IMR-90 (cell line): ENCODE data around the gene ZDHHC7. TPM values are rescaled to one million over a fixed set of nuclear protein-coding genes. Genes with fewer than 3 reads are reported as not detected.

Experiments used
- ATAC-seq: fragments of 200-7000 bp; cut with Tn5 transposase; 2 replicates; pipeline ENCODE4 v1.9.1; 2020; ENCODE audit warnings: low read depth, mild to moderate bottlenecking, moderate library complexity
- BruUV-seq: library from RNA; stranded (reverse); fragments of 400-500 nt; replicated peaks from 2 replicates; lab custom pipeline; 2021; lab: Mats Ljungman, UMichigan
- CTCF ChIA-PET: fragments of 300-600 bp; formaldehyde crosslinking; extraction: SDS; loops from one replicate; lab custom pipeline; 2021; ENCODE audit warnings: antibody characterized with exemption; lab: Yijun Ruan, JAX
- POLR2A ChIA-PET: fragments of 300-600 bp; sonication (Branson Sonifier 250); formaldehyde crosslinking; loops from one replicate; lab custom pipeline; 2022; ENCODE audit warnings: antibody characterized with exemption; ENCODE audit not compliant: unreplicated experiment; lab: Charles Lee
- DNase-seq: peaks from one replicate; pipeline ENCODE4 v3.0.0; 2013
- H2AFZ ChIP-seq: replicated peaks from 2 replicates; pipeline ENCODE3; 2013; ENCODE audit warnings: low read length, mild to moderate bottlenecking; ENCODE audit not compliant: poor library complexity
- H2AK5ac ChIP-seq: 2 replicates; pipeline ENCODE4 v1.6.1; 2013; ENCODE audit warnings: low read depth, low read length, inconsistent platforms
- H2AK9ac ChIP-seq: replicated peaks from 2 replicates; pipeline ENCODE3; 2013; ENCODE audit warnings: mild to moderate bottlenecking, low read depth, low read length, moderate library complexity; ENCODE audit not compliant: poor library complexity
- H2BK120ac ChIP-seq: 2 replicates; pipeline ENCODE4 v1.6.1; 2013; ENCODE audit warnings: low read depth, low read length, inconsistent platforms
- H2BK15ac ChIP-seq: 3 replicates; pipeline ENCODE4 v1.6.1; 2013; ENCODE audit warnings: low read depth, low read length, inconsistent platforms
- H2BK20ac ChIP-seq: 2 replicates; pipeline ENCODE4 v1.6.1; 2013; ENCODE audit warnings: low read depth, mild to moderate bottlenecking, inconsistent platforms, low read length, moderate library complexity
- H2BK5ac ChIP-seq: 2 replicates; pipeline ENCODE4 v1.6.1; 2013; ENCODE audit warnings: mild to moderate bottlenecking, low read depth, low read length, inconsistent platforms; ENCODE audit not compliant: poor library complexity, severe bottlenecking
- H3K14ac ChIP-seq: replicated peaks from 2 replicates; pipeline ENCODE4 v1.6.1; 2013; ENCODE audit warnings: low read depth, low read length, inconsistent platforms
- H3K18ac ChIP-seq: 2 replicates; pipeline ENCODE4 v1.6.1; 2013; ENCODE audit warnings: low read depth, low read length, control low read depth
- H3K23ac ChIP-seq: 2 replicates; pipeline ENCODE4 v1.6.1; 2013; ENCODE audit warnings: low read depth, low read length, inconsistent platforms
- H3K27ac ChIP-seq: 2 replicates; pipeline ENCODE4 v1.5.1; 2013; ENCODE audit warnings: mild to moderate bottlenecking, control low read depth, low read length; ENCODE audit not compliant: insufficient read depth
- H3K27me3 ChIP-seq: 2 replicates; pipeline ENCODE4 v1.6.1; 2013; ENCODE audit warnings: low read length; ENCODE audit not compliant: control insufficient read depth, insufficient read depth
- H3K36me3 ChIP-seq: 2 replicates; pipeline ENCODE4 v1.6.1; 2013; ENCODE audit warnings: low read length, mixed read lengths; ENCODE audit not compliant: control insufficient read depth, insufficient read depth
- H3K4ac ChIP-seq: 2 replicates; pipeline ENCODE4 v1.6.1; 2013; ENCODE audit warnings: low read depth, low read length, inconsistent platforms
- H3K4me1 ChIP-seq: 2 replicates; pipeline ENCODE4 v1.6.1; 2013; ENCODE audit warnings: low read length, mixed read lengths; ENCODE audit not compliant: control insufficient read depth, insufficient read depth
- H3K4me2 ChIP-seq: 2 replicates; pipeline ENCODE4 v1.6.1; 2013; ENCODE audit warnings: low read depth, mild to moderate bottlenecking, control low read depth, low read length, moderate library complexity
- H3K4me3 ChIP-seq: 2 replicates; pipeline ENCODE4 v1.5.1; 2013; ENCODE audit warnings: low read depth, mild to moderate bottlenecking, control low read depth, low read length, moderate library complexity; ENCODE audit not compliant: insufficient read depth
- H3K56ac ChIP-seq: 2 replicates; pipeline ENCODE4 v1.6.1; 2013; ENCODE audit warnings: low read length, inconsistent platforms; ENCODE audit not compliant: insufficient read depth; ENCODE audit errors: extremely low read depth
- H3K79me1 ChIP-seq, 2 experiments: 2 replicates each; pipeline ENCODE4 v1.6.1; 2013; ENCODE audit warnings: low read length in 2 of 2, inconsistent platforms in 1 of 2, low read depth in 1 of 2
- H3K9ac ChIP-seq: 2 replicates; pipeline ENCODE4 v1.6.1; 2013; ENCODE audit warnings: low read depth, low read length, control low read depth
- H3K9me1 ChIP-seq: 2 replicates; pipeline ENCODE4 v1.6.1; 2013; ENCODE audit warnings: low read length, inconsistent platforms; ENCODE audit not compliant: insufficient read depth
- H3K9me3 ChIP-seq: 2 replicates; pipeline ENCODE4 v1.6.1; 2013; ENCODE audit warnings: low read length; ENCODE audit not compliant: control insufficient read depth, insufficient read depth
- H4K20me1 ChIP-seq: 2 replicates; pipeline ENCODE4 v1.6.1; 2013; ENCODE audit warnings: low read length, inconsistent platforms; ENCODE audit not compliant: insufficient read depth
- H4K5ac ChIP-seq: 2 replicates; pipeline ENCODE4 v1.6.1; 2013; ENCODE audit warnings: mild to moderate bottlenecking, low read depth, low read length, control low read depth
- H4K8ac ChIP-seq, 2 experiments: 2 replicates each; pipeline ENCODE4 v1.6.1; 2013; ENCODE audit warnings: low read depth in 2 of 2, low read length in 2 of 2, control low read depth in 1 of 2, inconsistent platforms in 1 of 2
- H4K91ac ChIP-seq: 2 replicates; pipeline ENCODE4 v1.6.1; 2013; ENCODE audit warnings: low read depth, low read length, inconsistent platforms; ENCODE audit not compliant: insufficient read depth
- MAFK ChIP-seq: IDR thresholded peaks from 2 replicates; pipeline ENCODE4 v1.6.1; 2012; ENCODE audit warnings: low read depth, low read length, improper control_type of control experiment
- WGBS, 2 experiments: methylation state at CpG; one replicate each; pipeline versions ENCODE4 v1.1.5 to v1.1.7; 2013; ENCODE audit warnings: missing lambda C conversion rate in 2 of 2; ENCODE audit not compliant: insufficient read length in 1 of 2; ENCODE audit errors: extremely low coverage in 2 of 2; 5-methylcytosine and 5-hydroxymethylcytosine counted together
- dilution Hi-C: fragments of 300-500 bp; cut with HindIII; formaldehyde crosslinking; loops from one replicate; pipeline ENCODE4 v1.14.3; 2018; ENCODE audit warnings: low sequenced_read_pairs; ENCODE audit not compliant: unreplicated experiment
- in situ Hi-C: fragments of 300-500 bp; cut with MboI; formaldehyde crosslinking; loops from 3 replicates; pipeline ENCODE4 v1.14.3; 2019; ENCODE audit warnings: low sequenced_read_pairs, inconsistent platforms, mixed read lengths
- intact Hi-C: fragments of 100-400 bp; cut with micrococcal nuclease; formaldehyde crosslinking; loops from 2 replicates; pipeline ENCODE4 v1.10.0; 2022
- polyA plus RNA-seq, 3 experiments: library from polyadenylated mRNA; depleted of rRNA; stranded (reverse); fragments of >200 nt; gene quantifications; 2 replicates each; pipeline ENCODE4 v1.2.3, GENCODE V29; 2012; ENCODE audit warnings: low replicate concordance in 1 of 3
- total RNA-seq: library from RNA; depleted of rRNA; stranded (reverse); fragments of >200 nt; gene quantifications from 2 replicates; pipeline ENCODE4 v1.2.3, GENCODE V29; 2012

The ZDHHC7 gene
- total and polyA plus RNA-seq, 2 of the 4 experiments (the other 2 are of a cell fraction) = 80.1 to 97.1 TPM

DNA sequence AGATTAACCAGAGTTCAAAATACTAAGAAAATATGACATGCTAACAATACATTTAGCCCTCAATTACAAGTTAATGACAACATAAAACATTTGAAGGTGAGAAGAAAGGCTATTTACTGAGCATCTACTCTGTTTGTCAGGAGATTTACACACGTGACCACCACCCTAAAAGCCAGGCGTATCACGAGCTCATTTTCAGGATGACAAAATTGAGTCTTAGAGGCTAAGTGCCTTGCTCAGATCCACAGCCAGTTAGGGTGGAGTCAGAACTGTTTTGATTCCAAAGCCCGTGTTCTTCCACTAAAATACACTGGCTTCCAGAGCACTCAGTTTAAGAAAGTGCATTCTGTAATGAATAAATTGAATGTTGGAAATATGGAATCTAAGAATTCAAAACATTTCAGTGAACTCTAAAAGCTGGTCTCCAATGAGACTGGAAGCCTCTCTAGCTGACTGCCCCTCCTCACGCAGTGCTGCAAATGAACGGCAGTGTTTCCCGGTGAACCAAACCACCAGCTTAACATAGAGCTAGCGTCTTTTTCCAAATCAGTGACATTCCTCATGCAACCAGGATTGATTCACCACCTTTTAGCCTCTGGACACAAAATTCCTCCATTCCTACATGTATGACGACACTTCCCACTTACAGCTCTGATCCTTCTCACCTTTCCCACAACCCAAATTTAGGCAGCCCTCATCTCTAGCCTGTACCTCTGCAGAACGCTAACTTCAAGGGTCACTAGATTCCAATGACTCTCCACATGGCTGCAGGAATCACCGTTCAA is 5.9 kb downstream of the ZDHHC7 start:
- no peak overlapping the region for H2AFZ ChIP-seq
- peak overlapping the region; percentile 98 for H2BK15ac ChIP-seq
- no peak for ATAC-seq
- no peak for TF ChIP-seq MAFK
- H3K4me1 ChIP-seq = peaks cover 46% of the 10 kb centered on the region
- peak overlapping the region; percentile 92 for H2BK20ac ChIP-seq
- H3K23ac ChIP-seq = peak overlapping the region; percentile 98
- H3K56ac ChIP-seq = peak overlapping the region; percentile 92
- H2AK5ac ChIP-seq = peak overlapping the region; percentile 96
- H2BK5ac ChIP-seq = peak overlapping the region; percentile 99
- peak overlapping the region; percentile 98 for H3K27ac ChIP-seq
- CTCF ChIA-PET = interaction anchor here (0.7 to 1.1 kb wide), 3 partner anchors 27 to 81 kb away, joined by 3 to 4 read pairs (median 3); no protein-coding TSS in a partner anchor
- H3K4me3 ChIP-seq = no peak overlapping the region
- peak; percentile 39 for DNase-seq
- dilution Hi-C loops (no loop called here), in situ Hi-C loops (no loop called here), intact Hi-C loops (no loop called here)
- H4K5ac ChIP-seq = peak overlapping the region; percentile 90
- no TSS peak for BruUV-seq
- peak overlapping the region; percentile 80 for H3K4me2 ChIP-seq
- H3K9me3 ChIP-seq = no peaks in the 10 kb centered on the region
- H3K4ac ChIP-seq = peak overlapping the region; percentile 97
- peak overlapping the region; percentile 54 for H3K9ac ChIP-seq
- peak overlapping the region; percentile 82 for H2AK9ac ChIP-seq
- peak overlapping the region; percentile 92 for H2BK120ac ChIP-seq
- peak overlapping the region; percentile 62 to 90 for H4K8ac ChIP-seq
- peak overlapping the region; percentile 79 for H3K14ac ChIP-seq
- POLR2A ChIA-PET = no interaction called here
- peaks cover 5 to 72% of the 10 kb centered on the region in 2 experiments; a peak in 3 of 4 replicates for H3K79me1 ChIP-seq
- no peaks in the 10 kb centered on the region for H3K27me3 ChIP-seq
- H3K9me1 ChIP-seq = peaks cover 42% of the 10 kb centered on the region
- H4K20me1 ChIP-seq = peaks cover 16% of the 10 kb centered on the region
- WGBS, 2 experiments = 81% methylated on average over 10 of the region's 11 CpGs; no CpG with 5 or more reads in 1 of the 2 experiments
- peak overlapping the region; percentile 91 for H3K18ac ChIP-seq
- peak overlapping the region; percentile 93 for H4K91ac ChIP-seq
- H3K36me3 ChIP-seq = peaks cover 7% of the 10 kb centered on the region
